HFF-Myc (cell line): Measurements from ENCODE around the gene IKZF2.

Source experiments
- DNase-seq: peaks from one replicate; pipeline ENCODE4 v3.0.0-alpha.2; 2011; ENCODE audit warnings: low read depth; ENCODE audit errors: extremely low read depth
- H3K4me3 ChIP-seq: replicated peaks from 2 replicates; pipeline ENCODE4 v1.5.1; 2011; ENCODE audit warnings: low read depth, mild to moderate bottlenecking, control low read depth, low read length
- TF ChIP-seq, protein P1 (sequence below): IDR thresholded peaks from 2 replicates; pipeline ENCODE4 v1.5.1; 2012; ENCODE audit warnings: mild to moderate bottlenecking, low read depth, low read length, control low read depth; ENCODE audit errors: missing control alignments

IKZF2 gene

DNA sequence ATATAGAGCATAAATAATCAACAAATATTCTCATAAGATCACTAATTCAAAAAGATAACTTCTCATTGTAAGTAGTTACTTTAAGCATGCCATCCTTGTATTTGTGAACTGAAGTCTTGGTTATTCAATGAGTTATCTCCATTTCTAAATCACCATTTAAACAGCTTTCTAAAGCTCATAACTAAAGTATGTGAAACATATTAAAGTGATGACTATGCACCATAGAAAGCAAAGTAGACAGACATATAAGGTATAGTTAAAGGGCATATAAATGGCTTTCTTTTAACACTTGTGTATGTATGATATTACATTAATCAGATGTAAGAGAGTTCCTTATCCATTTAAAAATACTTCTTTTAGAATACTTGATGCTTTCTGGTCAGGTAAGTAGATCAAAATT lies 83.5 kb downstream of the IKZF2 start:
- no peak overlapping the region for H3K4me3 ChIP-seq
- TF ChIP-seq, protein P1, sequence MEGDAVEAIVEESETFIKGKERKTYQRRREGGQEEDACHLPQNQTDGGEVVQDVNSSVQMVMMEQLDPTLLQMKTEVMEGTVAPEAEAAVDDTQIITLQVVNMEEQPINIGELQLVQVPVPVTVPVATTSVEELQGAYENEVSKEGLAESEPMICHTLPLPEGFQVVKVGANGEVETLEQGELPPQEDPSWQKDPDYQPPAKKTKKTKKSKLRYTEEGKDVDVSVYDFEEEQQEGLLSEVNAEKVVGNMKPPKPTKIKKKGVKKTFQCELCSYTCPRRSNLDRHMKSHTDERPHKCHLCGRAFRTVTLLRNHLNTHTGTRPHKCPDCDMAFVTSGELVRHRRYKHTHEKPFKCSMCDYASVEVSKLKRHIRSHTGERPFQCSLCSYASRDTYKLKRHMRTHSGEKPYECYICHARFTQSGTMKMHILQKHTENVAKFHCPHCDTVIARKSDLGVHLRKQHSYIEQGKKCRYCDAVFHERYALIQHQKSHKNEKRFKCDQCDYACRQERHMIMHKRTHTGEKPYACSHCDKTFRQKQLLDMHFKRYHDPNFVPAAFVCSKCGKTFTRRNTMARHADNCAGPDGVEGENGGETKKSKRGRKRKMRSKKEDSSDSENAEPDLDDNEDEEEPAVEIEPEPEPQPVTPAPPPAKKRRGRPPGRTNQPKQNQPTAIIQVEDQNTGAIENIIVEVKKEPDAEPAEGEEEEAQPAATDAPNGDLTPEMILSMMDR: no peak
- no peak for DNase-seq

DNA sequence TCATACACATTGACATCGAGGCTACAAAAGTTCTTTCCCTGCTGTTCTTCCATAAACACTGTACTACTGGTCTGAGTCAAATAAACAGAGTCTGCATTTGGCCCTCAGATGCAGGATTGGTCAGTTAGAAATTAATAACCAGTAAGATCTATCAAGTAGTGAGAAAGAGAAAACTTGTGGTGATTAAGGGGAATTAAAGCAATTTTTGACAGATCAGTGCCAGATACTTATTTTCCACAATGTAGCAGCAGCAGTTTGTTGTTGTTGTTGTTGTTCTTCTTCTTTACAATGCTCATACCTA lies 85.0 kb downstream of the IKZF2 start:
- H3K4me3 ChIP-seq: no peak overlapping the region
- no peak for DNase-seq
- TF ChIP-seq, protein P1: no peak

DNA sequence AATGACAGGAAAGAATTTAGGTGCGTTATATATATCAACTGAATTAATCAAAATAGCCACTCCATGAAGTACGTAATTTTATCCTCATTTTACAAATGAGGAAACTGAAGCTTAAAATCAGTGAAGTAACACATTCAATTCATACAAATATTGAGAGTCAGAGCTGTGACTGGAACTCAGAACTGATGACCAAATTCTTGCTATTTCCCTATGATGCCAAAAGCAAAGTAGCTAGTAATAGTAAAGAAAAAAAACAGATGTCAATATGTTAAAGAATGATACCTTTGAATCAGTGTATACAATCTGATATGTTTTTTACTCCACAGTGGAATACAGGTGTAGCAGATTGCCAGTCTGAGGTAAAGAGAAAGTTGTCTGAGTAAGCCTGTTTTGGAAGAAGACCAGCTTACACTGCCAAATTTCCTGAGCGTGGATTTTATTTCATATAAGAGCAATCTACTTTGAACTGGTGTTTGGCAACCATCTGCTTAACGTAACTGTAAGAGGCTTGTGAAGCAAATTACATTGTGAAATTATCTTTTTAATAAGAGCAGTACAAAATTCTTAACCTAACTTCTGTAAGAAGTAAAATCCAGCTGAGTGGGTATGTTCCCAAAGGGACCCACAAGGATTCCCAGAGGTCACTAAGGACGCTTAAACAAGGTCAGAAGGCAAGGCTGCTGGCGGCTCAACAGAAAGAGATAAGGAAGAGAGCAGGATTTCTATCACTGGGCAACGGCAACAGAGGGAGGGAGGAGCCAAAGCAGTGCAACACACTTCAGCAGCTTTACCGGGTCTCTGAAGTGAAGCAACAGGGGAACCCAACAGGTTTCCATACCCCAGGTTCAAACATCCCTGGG lies 85.6 kb downstream of the IKZF2 start:
- no peak overlapping the region for H3K4me3 ChIP-seq
- TF ChIP-seq, protein P1: no peak
- no peak for DNase-seq

DNA sequence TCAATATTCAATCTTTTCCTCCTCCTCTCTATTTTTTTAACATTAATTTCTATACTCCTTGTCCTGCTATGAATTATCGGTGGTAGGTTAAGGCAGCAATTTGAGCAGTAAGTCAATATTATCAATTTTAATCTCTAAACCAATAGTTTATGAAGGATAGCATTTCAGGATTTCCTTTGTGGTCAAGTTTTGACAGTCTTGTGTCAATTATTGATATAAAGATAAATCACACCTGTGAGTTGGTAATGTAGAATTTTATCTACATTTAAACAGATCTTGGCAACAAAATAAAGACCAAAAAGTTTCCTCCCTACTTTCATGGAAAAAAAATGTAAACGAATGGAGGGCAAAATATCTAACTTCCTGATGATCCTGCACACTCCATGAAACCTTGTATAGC lies 87.3 kb downstream of the IKZF2 start:
- no peak for DNase-seq
- TF ChIP-seq, protein P1: no peak
- no peak overlapping the region for H3K4me3 ChIP-seq

DNA sequence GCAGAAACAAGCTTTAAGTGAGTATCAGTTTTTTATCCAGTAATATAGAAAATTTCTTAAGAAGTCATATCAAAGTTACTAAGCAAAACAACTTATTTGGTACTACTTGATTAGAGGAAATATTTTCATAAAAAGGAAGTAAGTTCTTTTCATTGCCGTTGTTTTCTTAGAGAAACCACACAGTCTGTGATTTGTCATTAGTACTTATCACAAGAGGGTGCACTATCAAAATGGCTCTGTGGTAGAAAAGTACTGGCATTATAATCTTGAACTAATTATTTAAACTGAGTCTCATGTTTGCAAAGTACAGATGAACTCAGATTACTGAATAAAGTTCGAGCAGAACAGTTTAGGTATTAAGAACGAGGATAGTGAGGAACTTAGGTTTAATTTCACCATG lies 93.4 kb downstream of the IKZF2 start:
- no peak for DNase-seq
- no peak overlapping the region for H3K4me3 ChIP-seq
- TF ChIP-seq, protein P1: no peak

DNA sequence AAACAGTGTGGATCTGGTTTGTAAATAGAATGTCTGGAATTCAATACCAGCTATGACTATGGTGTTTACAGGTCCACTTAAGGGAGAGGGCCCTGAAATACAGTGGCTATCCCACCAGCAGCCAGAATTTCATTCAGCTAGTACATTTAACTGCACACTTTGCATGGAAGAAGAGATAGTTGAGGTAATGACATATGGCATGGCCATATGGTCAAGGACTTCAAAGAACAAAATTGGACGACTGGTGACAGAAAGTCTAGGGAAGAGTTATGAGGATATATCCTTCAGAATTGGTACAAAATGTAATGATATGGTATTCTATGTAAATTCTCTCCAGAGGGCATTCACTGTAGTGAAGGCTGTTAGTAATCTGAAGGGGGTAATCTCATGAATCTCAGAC lies 105.0 kb downstream of the IKZF2 start:
- no peak for DNase-seq
- TF ChIP-seq, protein P1: no peak
- no peak overlapping the region for H3K4me3 ChIP-seq

DNA sequence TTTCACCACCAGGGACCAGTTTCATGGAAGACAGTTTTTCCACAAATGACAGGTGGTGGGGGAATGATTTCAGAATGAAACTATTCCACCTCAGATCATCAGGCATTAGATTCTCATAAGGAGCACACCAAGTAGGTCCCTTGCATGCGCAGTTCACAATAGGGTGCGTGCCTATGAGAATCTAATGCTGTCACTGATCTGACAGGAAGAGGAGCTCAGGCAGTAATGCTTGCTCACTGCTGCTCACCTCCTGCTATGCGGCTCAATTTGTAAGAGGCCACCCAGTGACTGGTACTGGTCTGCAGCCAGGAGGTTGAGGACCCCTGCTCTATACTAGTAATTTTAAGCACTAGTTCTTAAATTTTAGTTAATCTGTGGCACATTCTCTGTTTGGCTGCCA lies 107.8 kb downstream of the IKZF2 start:
- TF ChIP-seq, protein P1: no peak
- H3K4me3 ChIP-seq: no peak overlapping the region
- DNase-seq: no peak
